PC-3 (cell line): Measurements from ENCODE around the gene CCN6. TPM values are rescaled to one million over a fixed set of nuclear protein-coding genes. Genes with fewer than 3 reads are reported as not detected.

Source experiments
- ATAC-seq: fragments of 200-7000 bp; cut with Tn5 transposase; 2 replicates; pipeline ENCODE4 v1.9.1; 2020; ENCODE audit warnings: mild to moderate bottlenecking, moderate library complexity
- BruUV-seq: library from RNA; stranded (reverse); fragments of 400-500 nt; replicated peaks from 2 replicates; lab custom pipeline; 2021; lab: Mats Ljungman, UMichigan
- CTCF ChIA-PET: fragments of 300-600 bp; sonication (Branson Sonifier 250); formaldehyde crosslinking; loops from one replicate; lab custom pipeline; 2022; ENCODE audit warnings: antibody characterized with exemption; lab: Charles Lee
- POLR2A ChIA-PET: fragments of 300-600 bp; sonication (Branson Sonifier 250); formaldehyde crosslinking; loops from one replicate; lab custom pipeline; 2022; ENCODE audit warnings: antibody characterized with exemption; ENCODE audit not compliant: unreplicated experiment; lab: Charles Lee
- DNase-seq: peaks from one replicate; pipeline ENCODE4 v3.0.0-alpha.2; 2015
- H2AFZ ChIP-seq: fragments of 300-600 bp; sonication (generic); 2 replicates; pipeline ENCODE4 v1.6.0; 2016; ENCODE audit warnings: antibody characterized with exemption, low read length
- H3F3A ChIP-seq: fragments of 300-600 bp; sonication (generic); one replicate; pipeline ENCODE4 v1.6.0; 2017; ENCODE audit warnings: antibody characterized with exemption, low read length, control low read depth, mild to moderate bottlenecking; ENCODE audit not compliant: unreplicated experiment
- H3K27ac ChIP-seq: fragments of 300-600 bp; sonication (generic); 2 replicates; pipeline ENCODE4 v1.5.1; 2016; ENCODE audit warnings: mild to moderate bottlenecking, low read length
- H3K27me3 ChIP-seq: fragments of 300-600 bp; sonication (generic); 2 replicates; pipeline ENCODE4 v1.6.1; 2016; ENCODE audit warnings: low read length, mixed read lengths
- H3K36me3 ChIP-seq: fragments of 300-600 bp; sonication (generic); 2 replicates; pipeline ENCODE4 v1.6.1; 2016; ENCODE audit warnings: low read depth, mixed run types, low read length, mixed read lengths
- H3K4me1 ChIP-seq: fragments of 300-600 bp; sonication (generic); 2 replicates; pipeline ENCODE4 v1.5.1; 2016; ENCODE audit warnings: low read length; ENCODE audit not compliant: insufficient read depth
- H3K4me2 ChIP-seq: fragments of 300-600 bp; sonication (generic); 2 replicates; pipeline ENCODE4 v1.6.0; 2016; ENCODE audit warnings: low read length
- H3K4me3 ChIP-seq: fragments of 300-600 bp; sonication (generic); 2 replicates; pipeline ENCODE4 v1.5.1; 2016; ENCODE audit warnings: mild to moderate bottlenecking, low read length, mixed read lengths
- H3K79me2 ChIP-seq: fragments of 300-600 bp; sonication (generic); 2 replicates; pipeline ENCODE4 v1.6.1; 2017; ENCODE audit warnings: low read length, mixed read lengths
- H3K9ac ChIP-seq: fragments of 300-600 bp; sonication (generic); 2 replicates; pipeline ENCODE4 v1.6.0; 2016; ENCODE audit warnings: mild to moderate bottlenecking, low read length
- H3K9me2 ChIP-seq: fragments of 300-600 bp; sonication (generic); replicated peaks from 2 replicates; pipeline ENCODE4 v1.6.1; 2016; ENCODE audit warnings: mixed run types, low read length, mixed read lengths
- H3K9me3 ChIP-seq: fragments of 300-600 bp; sonication (generic); 2 replicates; pipeline ENCODE4 v1.6.1; 2016; ENCODE audit warnings: low read length, mixed read lengths
- H4K20me1 ChIP-seq: fragments of 300-600 bp; sonication (generic); 2 replicates; pipeline ENCODE4 v1.6.1; 2016; ENCODE audit warnings: low read length, mixed read lengths
- CTCF ChIP-seq: fragments of 300-600 bp; sonication (generic); conservative IDR thresholded peaks from 2 replicates; pipeline ENCODE4 v1.5.1; 2017; ENCODE audit warnings: antibody characterized with exemption, low read depth, mild to moderate bottlenecking, low read length
- EZH2 ChIP-seq: fragments of 300-600 bp; sonication (generic); IDR thresholded peaks from one replicate; pipeline ENCODE4 v1.6.1; 2017; ENCODE audit warnings: antibody characterized with exemption, mild to moderate bottlenecking, low read length; ENCODE audit not compliant: unreplicated experiment
- EZH2phosphoT487 ChIP-seq: fragments of 300-600 bp; sonication (generic); IDR thresholded peaks from 2 replicates; pipeline ENCODE4 v1.6.1; 2018; ENCODE audit warnings: mild to moderate bottlenecking, antibody characterized with exemption, low read length, borderline replicate concordance
- intact Hi-C: fragments of 100-400 bp; cut with micrococcal nuclease; formaldehyde crosslinking; loops from 2 replicates; pipeline ENCODE4 v1.9.0; 2023
- total RNA-seq: library from RNA; depleted of rRNA; stranded (reverse); fragments of >200 nt; gene quantifications from 2 replicates; pipeline ENCODE4 v1.2.3, GENCODE V29; 2014

Gene CCN6
- total RNA-seq, 1 experiment from 2014 or later: not detected

- Histone ChIP-seq H3K27ac (no peak overlapping the region), H3K4me1 (peaks cover 28% of the 10 kb centered on the region), H3K9me3 (no peaks in the 10 kb centered on the region), H3K36me3 (no peaks in the 10 kb centered on the region), H4K20me1 (no peaks in the 10 kb centered on the region), H2AFZ (no peak overlapping the region), H3K27me3 (no peaks in the 10 kb centered on the region), H3K4me2 (no peak overlapping the region), H3F3A (no peaks in the 10 kb centered on the region), H3K79me2 (no peaks in the 10 kb centered on the region), H3K9me2 (no peaks in the 10 kb centered on the region), H3K4me3 (no peak overlapping the region), H3K9ac (no peak overlapping the region)
- intact Hi-C loops: no loop called here
- DNase-seq (no peak), ATAC-seq (no peak)
- ChIA-PET POLR2A (no interaction called here), CTCF (no interaction called here)
- no peak for TF ChIP-seq CTCF
- TF ChIP-seq EZH2: no peak
- no peak for TF ChIP-seq EZH2phosphoT487
- no TSS peak for BruUV-seq
These were observed 17.7 kb upstream of the CCN6 start for GRCh38 chr6:112036088-112036637.

GRCh38 chr6:112037783-112038216 is 16.1 kb upstream of the CCN6 start:
- POLR2A ChIA-PET: interaction anchor here (0.5 to 0.7 kb wide), 3 partner anchors 50 to 1373 kb away, joined by 3 read pairs; partner anchors contain the start of gene FAM229B
- no TSS peak for BruUV-seq

More at GRCh38 chr6:112037783-112038216, 16.1 kb upstream of the CCN6 start:
- peak; percentile 96 for ATAC-seq
- Histone ChIP-seq H2AFZ (0 out of 2 replicates have a peak overlapping the region, but pooled peaks have one; percentile 12), H3K27me3 (no peaks in the 10 kb centered on the region), H3K4me3 (no peak overlapping the region), H3K4me2 (peak overlapping the region; percentile 66), H3K27ac (peak overlapping the region; percentile 76), H4K20me1 (no peaks in the 10 kb centered on the region), H3K79me2 (no peaks in the 10 kb centered on the region), H3F3A (no peaks in the 10 kb centered on the region), H3K9ac (peak overlapping the region; percentile 70), H3K4me1 (peaks cover 34% of the 10 kb centered on the region), H3K36me3 (no peaks in the 10 kb centered on the region), H3K9me3 (no peaks in the 10 kb centered on the region), H3K9me2 (no peaks in the 10 kb centered on the region)
- TF ChIP-seq EZH2phosphoT487 (no peak), EZH2 (no peak), CTCF (no peak)
- CTCF ChIA-PET: no interaction called here
- DNase-seq: peak; percentile 83
- intact Hi-C loops: no loop called here
